Measurements from ENCODE around the gene TMTC2.

The TMTC2 gene

DNA sequence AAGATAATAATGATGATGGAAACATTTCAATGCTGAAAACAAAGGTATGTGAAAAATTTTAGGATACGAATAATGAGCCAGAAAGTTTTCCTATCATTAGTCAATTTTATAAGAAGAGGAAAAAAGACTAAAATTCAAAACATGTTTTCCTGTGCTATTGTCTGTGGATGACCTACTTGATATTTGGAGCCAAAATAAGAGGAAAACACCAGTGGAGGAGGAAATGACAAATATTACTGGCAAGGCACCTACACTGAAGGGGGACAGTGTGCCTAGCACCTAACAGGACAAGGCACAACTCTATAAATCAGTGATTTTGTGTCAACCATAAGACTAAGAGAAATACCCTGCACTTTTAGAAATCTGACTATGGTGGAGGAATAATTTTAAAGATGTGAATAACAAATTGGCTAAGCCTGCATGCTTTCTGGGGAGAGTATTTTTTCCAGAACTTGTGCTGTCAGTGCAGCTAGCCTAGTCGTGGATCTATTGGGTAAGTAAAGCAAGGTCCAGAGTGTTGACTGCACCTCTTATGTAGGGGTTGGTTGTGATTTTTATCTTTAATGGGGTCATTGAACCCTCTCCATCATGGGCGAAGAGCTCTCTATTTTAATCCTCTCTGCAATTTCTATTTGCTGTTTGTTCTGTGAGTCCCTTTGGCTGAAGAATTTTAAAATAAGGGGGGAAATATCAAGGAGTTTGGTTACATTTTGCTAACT lies 398.0 kb downstream of the TMTC2 start:
- DNase-seq (ENCODE audit: low spot score): no peak
- in situ Hi-C loops (cut with MboI; ENCODE audit: low pct_unique_long_range_greater_than_20kb, low sequenced_read_pairs, unreplicated experiment): no loop called here
- no peak for TF ChIP-seq CTCF (IDR thresholded peaks at IDR 0.05; ENCODE audit: extremely low read depth, insufficient read depth, missing control alignments)

DNA sequence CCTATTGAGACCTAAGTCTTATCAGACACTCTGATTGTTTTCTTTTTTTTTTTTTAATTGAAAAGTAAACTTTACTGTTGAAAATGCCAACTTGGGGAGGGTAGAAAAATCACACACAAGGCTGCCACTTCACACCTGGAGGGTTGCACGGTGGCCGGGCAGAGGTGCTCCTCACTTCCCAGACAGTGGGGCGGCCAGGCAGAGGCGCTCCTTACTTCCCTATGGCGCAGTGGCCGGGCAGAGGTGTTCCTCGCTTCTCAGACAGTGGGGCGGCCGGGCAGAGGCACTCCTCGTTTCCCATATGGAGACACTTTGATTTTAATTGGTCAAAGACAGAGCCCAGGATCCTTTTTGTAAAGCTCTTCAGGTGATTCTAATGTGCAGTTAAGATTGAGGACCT lies 399.3 kb downstream of the TMTC2 start:
- DNase-seq (ENCODE audit: low spot score): no peak
- TF ChIP-seq CTCF (IDR thresholded peaks at IDR 0.05; ENCODE audit: extremely low read depth, insufficient read depth, missing control alignments): no peak
- in situ Hi-C loops (cut with MboI; ENCODE audit: low pct_unique_long_range_greater_than_20kb, low sequenced_read_pairs, unreplicated experiment): no loop called here

- no peak for DNase-seq (ENCODE audit: low spot score)
- no peak for TF ChIP-seq CTCF (IDR thresholded peaks at IDR 0.05; ENCODE audit: extremely low read depth, insufficient read depth, missing control alignments)
- in situ Hi-C loops (cut with MboI; ENCODE audit: low pct_unique_long_range_greater_than_20kb, low sequenced_read_pairs, unreplicated experiment): no loop called here
These were observed 402.9 kb downstream of the TMTC2 start for GRCh38 chr12:83089575-83089974.

- no peak for TF ChIP-seq CTCF (IDR thresholded peaks at IDR 0.05; ENCODE audit: extremely low read depth, insufficient read depth, missing control alignments)
- no peak for DNase-seq (ENCODE audit: low spot score)
- in situ Hi-C loops (cut with MboI; ENCODE audit: low pct_unique_long_range_greater_than_20kb, low sequenced_read_pairs, unreplicated experiment): no loop called here
These were observed 405.4 kb downstream of the TMTC2 start for GRCh38 chr12:83092129-83092528.

- no peak for DNase-seq (ENCODE audit: low spot score)
- in situ Hi-C loops (cut with MboI; ENCODE audit: low pct_unique_long_range_greater_than_20kb, low sequenced_read_pairs, unreplicated experiment): no loop called here
- no peak for TF ChIP-seq CTCF (IDR thresholded peaks at IDR 0.05; ENCODE audit: extremely low read depth, insufficient read depth, missing control alignments)
These were observed 405.9 kb downstream of the TMTC2 start for GRCh38 chr12:83092606-83093005.

GRCh38 chr12:83093426-83093825 lies 406.7 kb downstream of the TMTC2 start:
- no peak for DNase-seq (ENCODE audit: low spot score)
- TF ChIP-seq CTCF (IDR thresholded peaks at IDR 0.05; ENCODE audit: extremely low read depth, insufficient read depth, missing control alignments): no peak
- in situ Hi-C loops (cut with MboI; ENCODE audit: low pct_unique_long_range_greater_than_20kb, low sequenced_read_pairs, unreplicated experiment): no loop called here
